PC-9 (cell line): ENCODE data around the gene TENM4.

Experiments used
- CTCF ChIP-seq: fragments of 200-600 bp; sonication (generic); conservative IDR thresholded peaks from 2 replicates; pipeline ENCODE4 v1.6.1; 2017; ENCODE audit warnings: mixed run types, antibody characterized with exemption, mild to moderate bottlenecking, moderate library complexity
- EZH2 ChIP-seq: fragments of 200-600 bp; sonication (generic); IDR thresholded peaks from 2 replicates; pipeline ENCODE4 v1.8.0; 2017; ENCODE audit warnings: antibody characterized with exemption, low read depth

- TF ChIP-seq EZH2, result no peak
- TF ChIP-seq CTCF, result no peak
Observed at GRCh38 chr11:78694152-78694551, 746.7 kb downstream of the TENM4 start.
